ENCODE results near the gene DOK1. TPM values are rescaled to one million over a fixed set of nuclear protein-coding genes. Genes with fewer than 3 reads are reported as not detected.
A peak's percentile ranks its signal among the peaks of the same experiment; 100 is the strongest.

Gene DOK1
- total and polyA plus RNA-seq, 8 donors: 5.7 to 14.0 (median 7.5) TPM

GRCh38 chr2:74522516-74522915 is 32.0 kb upstream of the DOK1 start:
- H3K4me1 ChIP-seq: no peaks in the 10 kb centered on the region
- H3K36me3 ChIP-seq: peaks cover 0 to 12% (median 0%) of the 10 kb centered on the region in 3 donors
- no peak overlapping the region for H3K27ac ChIP-seq
- no peak overlapping the region for H3K4me3 ChIP-seq
- ATAC-seq (no peak), FAIRE-seq (no peak), DNase-seq (peak in 1 of 6 donors; percentile 11)
- no peak for TF ChIP-seq CTCF (IDR thresholded peaks at IDR 0.05)
- intact Hi-C loops (cut with DNase I): no loop called here
- WGBS, 2 donors: 54 to 74% methylated on average over 3 of the region's 3 CpGs
- no peaks in the 10 kb centered on the region for H3K9me3 ChIP-seq
- H3K27me3 ChIP-seq: peaks cover 0 to 32% (median 3%) of the 10 kb centered on the region in 4 donors

- Histone ChIP-seq H3K27me3 (peaks cover 0 to 21% (median 3%) of the 10 kb centered on the region in 4 donors), H3K4me1 (peaks cover 7 to 11% (median 7%) of the 10 kb centered on the region in 3 donors), H3K9me3 (no peaks in the 10 kb centered on the region), H3K36me3 (peaks cover 0 to 13% (median 0%) of the 10 kb centered on the region in 3 donors), H3K27ac (no peak overlapping the region), H3K4me3 (no peak overlapping the region)
- DNase-seq (peak in 1 of 6 donors; percentile 40), ATAC-seq (no peak), FAIRE-seq (no peak)
- 63 to 78% methylated on average over 9 of the region's 9 CpGs for WGBS, 2 donors
- TF ChIP-seq CTCF (IDR thresholded peaks at IDR 0.05): no peak
- intact Hi-C loops (cut with DNase I): no loop called here
Measured at GRCh38 chr2:74524005-74524404, 30.5 kb upstream of the DOK1 start.

GRCh38 chr2:74524955-74525716 is 29.4 kb upstream of the DOK1 start:
- Histone ChIP-seq H3K27me3 (peaks cover 0 to 9% (median under 1%) of the 10 kb centered on the region in 4 donors), H3K4me1 (peaks cover 7 to 11% (median 7%) of the 10 kb centered on the region in 3 donors), H3K9me3 (no peaks in the 10 kb centered on the region), H3K4me3 (no peak overlapping the region), H3K36me3 (peaks cover 0 to 13% (median 0%) of the 10 kb centered on the region in 3 donors), H3K27ac (no peak overlapping the region)
- DNase-seq: peak in 1 of 6 donors; percentile 35
- FAIRE-seq: no peak
- no peak for TF ChIP-seq CTCF (IDR thresholded peaks at IDR 0.05)
- intact Hi-C loops (cut with DNase I): no loop called here
- no peak for ATAC-seq
- WGBS, 2 donors: 88 to 90% methylated on average over 10 of the region's 10 CpGs

- Histone ChIP-seq H3K27me3 (peaks cover 0 to 1% (median 0%) of the 10 kb centered on the region in 4 donors), H3K4me1 (peaks cover 7 to 15% (median 11%) of the 10 kb centered on the region in 3 donors), H3K4me3 (no peak within 1 kb of the TSS), H3K36me3 (peaks cover 0 to 13% (median 0%) of the 10 kb centered on the region in 3 donors), H3K27ac (no peak within 1 kb of the TSS), H3K9me3 (no peaks in the 10 kb centered on the region)
- TF ChIP-seq CTCF (IDR thresholded peaks at IDR 0.05): no peak
- DNase-seq (peak in 1 of 6 donors; percentile 8), ATAC-seq (no peak), FAIRE-seq (no peak)
- intact Hi-C loops (cut with DNase I): no loop called here
- WGBS, 2 donors: 92 to 94% methylated on average over 11 of the region's 11 CpGs
Measured at GRCh38 chr2:74525717-74526648, 28.5 kb upstream of the DOK1 start, which contains the start of gene DQX1. TSS of gene DQX1 (minus strand) at chr2:74526231. CDS start at chr2:74525729, 502 bp downstream.

Measured in pancreas (tissue), 10 donors.